GM21381 (cell line): Measurements from ENCODE around the gene TCEA2.
"Not testable (repeated sequence)": the region's sequence is repeated elsewhere in the genome, so short reads cannot be mapped to it uniquely, and the experiment has no call there.

Experiments
- ATAC-seq: cut with Tn5 transposase; IDR thresholded peaks from one replicate; pipeline ENCODE4 v1.9.1; 2021; ENCODE audit warnings: mild to moderate bottlenecking, moderate library complexity; ENCODE audit not compliant: unreplicated experiment

Gene TCEA2

GRCh38 chr20:64105846-64106434, 42.9 kb downstream of the TCEA2 start:
- ATAC-seq: no peak

DNA sequence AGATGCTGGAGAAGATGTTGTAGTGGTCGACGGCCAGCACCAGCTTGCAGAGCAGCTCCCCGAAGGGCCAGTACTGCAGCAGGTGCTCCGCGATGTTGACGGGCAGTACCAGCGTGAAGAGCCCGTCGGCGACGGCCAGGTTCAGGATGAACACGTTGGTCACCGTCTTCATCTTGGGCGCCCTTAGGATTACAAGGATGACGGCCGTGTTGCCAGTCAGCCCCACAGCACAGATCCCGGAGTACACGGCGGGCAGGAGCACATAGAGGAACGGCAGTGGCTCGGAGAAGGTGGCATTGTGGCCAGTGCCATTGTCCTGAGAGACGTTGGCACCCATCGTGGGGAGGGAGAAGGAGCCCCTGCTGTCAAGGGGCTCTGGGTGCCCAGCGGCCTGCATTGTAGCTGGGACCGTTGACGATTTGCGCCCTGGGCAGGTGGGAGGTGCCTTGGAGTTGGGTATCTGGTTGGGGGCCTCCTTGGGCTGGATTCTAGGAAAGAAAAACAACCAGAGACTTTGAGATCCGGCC, 43.5 kb downstream of the TCEA2 start:
- ATAC-seq: no peak

- ATAC-seq: no peak
Measured at GRCh38 chr20:64106981-64107735, 44.2 kb downstream of the TCEA2 start, which contains the start of gene NPBWR2. Gene NPBWR2 (minus strand): TSS chr20:64107565. CDS start chr20:64106831, 734 bp downstream.

- no peak for ATAC-seq
Measured at GRCh38 chr20:64107736-64108457, 44.9 kb downstream of the TCEA2 start.

DNA sequence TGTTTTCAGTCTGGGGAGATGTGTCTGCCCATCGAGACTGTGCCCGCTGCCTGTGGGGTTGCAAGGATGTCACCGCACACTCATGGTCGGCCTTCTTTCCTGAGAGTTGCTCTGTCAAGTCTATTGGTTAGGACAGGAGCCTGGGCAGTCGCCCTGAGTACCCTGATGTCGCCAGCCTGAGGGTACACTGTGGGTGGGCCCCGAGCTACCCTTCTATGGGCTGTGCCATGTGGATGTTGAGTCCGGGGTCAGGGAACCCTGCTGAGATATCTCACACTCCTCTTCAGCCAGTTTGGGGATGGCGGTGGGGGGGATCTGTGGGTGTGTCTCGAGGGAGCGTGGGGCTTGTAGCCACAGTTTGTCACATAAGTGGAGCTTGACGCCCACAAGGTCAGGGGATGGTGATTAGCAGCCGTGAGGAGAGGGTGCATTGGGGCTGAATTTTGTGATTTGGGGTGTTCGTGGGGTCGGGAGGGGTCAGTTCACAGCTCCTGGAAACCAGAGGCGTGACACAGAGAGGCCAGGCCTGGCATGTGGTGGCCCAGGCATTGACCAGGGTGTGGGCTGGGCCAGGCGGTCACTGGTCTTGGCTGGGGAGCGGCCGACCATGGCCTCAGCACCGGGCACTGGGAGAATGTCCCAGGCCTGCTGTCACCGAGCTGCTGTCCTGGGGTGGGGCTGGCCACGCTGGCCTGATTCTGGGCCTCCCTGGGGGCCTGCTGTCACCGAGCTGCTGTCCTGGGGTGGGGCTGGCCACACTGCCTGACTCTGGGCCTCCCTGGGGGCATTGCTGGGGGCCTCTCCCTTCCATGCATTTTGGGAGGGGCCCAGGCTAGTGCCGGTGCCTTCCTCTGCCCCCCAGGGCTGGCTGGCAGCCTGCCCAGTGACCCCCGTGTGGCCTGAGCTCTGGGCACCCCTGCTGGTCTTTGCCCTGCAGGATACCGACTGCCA, 46.0 kb downstream of the TCEA2 start:
- no peak for ATAC-seq

DNA sequence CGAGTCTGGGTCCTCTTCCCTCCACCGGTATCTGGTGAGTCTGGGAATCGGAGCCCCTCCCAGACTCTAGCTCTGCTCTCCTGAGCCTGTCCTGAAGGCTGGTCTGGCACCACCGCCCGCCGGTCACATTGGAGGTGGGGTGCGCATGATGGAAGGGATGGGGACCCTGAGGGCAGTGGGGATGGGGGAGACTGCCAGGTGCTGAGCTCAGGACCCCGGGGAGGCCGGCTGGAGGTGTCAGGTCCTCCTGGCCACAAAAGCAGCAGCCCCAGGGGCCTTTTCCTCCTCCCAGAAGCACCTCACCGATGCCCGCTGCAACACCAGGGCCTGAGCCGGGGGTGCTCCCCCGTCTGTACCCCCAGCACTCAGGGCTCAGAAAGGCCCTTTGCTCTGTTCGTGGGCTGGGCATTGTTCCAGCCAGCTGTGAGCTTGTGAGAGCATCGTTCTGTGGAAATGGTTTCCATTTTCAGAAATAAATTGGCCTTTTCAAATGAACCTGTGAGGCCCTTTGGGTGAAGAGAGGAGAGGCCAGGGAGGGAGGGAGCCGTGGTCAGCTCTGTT, 46.9 kb downstream of the TCEA2 start:
- ATAC-seq: no peak

- ATAC-seq: no peak
Measured at GRCh38 chr20:64110411-64111068, 47.5 kb downstream of the TCEA2 start.

- no peak for ATAC-seq
Measured at GRCh38 chr20:64111841-64112641, 49.0 kb downstream of the TCEA2 start.

DNA sequence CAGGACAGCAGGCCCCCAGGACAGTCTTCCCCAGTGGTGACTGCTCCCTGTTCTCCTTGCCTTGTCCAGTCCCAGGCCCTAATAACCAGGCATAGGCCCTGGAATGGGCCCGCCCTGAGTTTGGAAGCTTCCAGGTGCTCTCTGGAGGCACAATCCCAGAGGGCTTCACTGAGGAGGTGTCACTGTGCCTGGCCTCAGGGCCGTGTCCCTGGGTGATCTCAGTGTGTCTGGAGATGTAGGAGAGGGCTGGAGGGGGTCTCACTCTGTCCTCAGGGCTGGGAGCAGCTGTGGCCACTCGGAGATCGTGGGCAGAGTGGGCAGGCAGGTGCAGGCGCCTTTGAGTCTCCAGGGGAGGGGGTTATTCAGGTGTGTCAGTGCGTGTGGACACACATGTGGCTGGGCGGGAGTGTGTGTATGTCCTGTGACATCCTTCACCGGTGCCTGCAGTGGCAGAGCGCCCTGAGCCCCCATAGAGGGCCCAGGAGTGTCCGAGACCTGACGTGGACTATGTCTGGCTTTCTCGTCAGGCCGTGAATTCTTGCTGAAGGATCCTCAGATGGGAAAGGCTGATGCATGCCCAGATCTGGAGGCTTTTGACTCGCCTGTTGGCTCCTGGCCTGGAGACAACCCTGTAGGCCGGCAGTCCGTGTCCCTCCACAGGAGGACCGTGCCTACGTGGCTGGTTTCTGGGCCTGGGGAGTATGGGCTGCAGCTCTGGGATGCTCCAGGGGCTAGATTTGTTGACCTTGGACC, 49.9 kb downstream of the TCEA2 start:
- ATAC-seq: no peak

GRCh38 chr20:64113444-64113775, 50.4 kb downstream of the TCEA2 start:
- no peak for ATAC-seq

GRCh38 chr20:64113796-64114355, 50.9 kb downstream of the TCEA2 start:
- ATAC-seq: no peak

- ATAC-seq: no peak
Measured at GRCh38 chr20:64114356-64114971, 51.5 kb downstream of the TCEA2 start.

- ATAC-seq: no peak
Measured at GRCh38 chr20:64115171-64115911, 52.3 kb downstream of the TCEA2 start.

DNA sequence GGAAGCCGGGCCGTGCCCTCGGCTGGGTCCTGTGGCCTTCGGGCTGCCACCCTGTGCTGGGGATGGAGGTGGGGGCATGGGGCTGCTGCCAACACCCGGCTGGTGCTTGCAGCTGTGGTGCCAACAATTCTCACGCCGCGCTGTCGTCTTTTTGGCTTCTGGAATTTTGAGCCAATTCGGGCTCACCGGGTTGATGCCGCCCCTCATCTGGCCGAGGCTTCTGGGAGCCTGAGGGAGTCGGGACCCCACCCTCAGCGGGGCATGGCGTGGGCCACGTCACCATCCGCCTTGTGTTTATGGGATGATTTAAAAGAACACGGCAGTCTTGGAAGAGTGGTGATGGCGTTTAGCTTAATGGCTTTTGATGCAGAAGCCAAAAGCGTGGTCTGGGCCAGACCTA, 53.0 kb downstream of the TCEA2 start:
- ATAC-seq: no peak

DNA sequence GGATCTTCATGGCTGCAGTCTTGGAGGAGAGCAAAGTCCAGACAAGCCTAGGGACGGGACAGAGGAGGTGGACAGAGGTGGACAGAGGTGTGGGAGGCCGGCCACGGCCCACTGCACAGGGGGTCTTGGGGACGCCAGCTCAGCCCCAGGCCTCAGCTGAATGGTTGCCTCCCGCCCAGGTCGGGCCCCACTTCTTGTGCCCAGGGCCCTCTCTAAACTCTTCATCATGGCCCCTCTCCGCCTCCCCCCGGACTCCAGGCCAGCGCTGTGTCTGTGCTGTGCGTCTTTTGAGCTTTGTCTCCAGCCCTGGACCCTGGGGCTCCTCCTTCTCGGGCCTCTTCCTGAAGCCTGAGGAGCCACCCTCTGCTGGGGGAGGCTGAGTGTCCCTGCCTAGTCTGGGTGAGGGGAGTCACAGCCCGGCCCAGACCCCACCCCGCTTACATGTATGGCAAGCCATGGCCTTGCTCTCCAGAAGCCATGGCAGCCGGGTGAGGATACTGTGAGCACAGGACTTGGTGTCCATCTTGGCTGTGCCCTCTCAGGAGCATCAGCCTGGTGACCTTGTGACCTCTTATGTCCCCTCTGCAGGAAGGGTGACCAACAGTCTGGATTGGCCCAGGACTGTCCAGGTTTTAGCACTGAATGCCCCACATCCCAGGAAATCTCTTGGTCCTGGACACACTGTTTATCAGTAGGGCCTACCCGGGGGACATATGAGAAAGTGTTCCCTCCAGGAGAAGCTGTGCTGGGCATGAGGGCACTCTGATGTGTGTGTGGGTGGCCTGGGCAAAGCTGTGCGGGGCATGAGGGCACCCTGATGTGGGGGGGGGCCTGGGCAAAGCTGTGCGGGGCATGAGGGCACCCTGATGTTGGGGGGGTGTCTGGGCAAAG, 53.8 kb downstream of the TCEA2 start:
- ATAC-seq: no peak

GRCh38 chr20:64117432-64117777, 54.4 kb downstream of the TCEA2 start:
- not testable (repeated sequence) for ATAC-seq
